ENCODE measurements around the gene UBE3D. TPM values are rescaled to one million over a fixed set of nuclear protein-coding genes. Genes with fewer than 3 reads are reported as not detected.
"Not testable (repeated sequence)": the region's sequence is repeated elsewhere in the genome, so short reads cannot be mapped to it uniquely, and the experiment has no call there.

Gene UBE3D
- total RNA-seq, 1 donor from 2014 or later, result 4.2 TPM

- no peak for DNase-seq (ENCODE audit: low spot score)
These were observed 87.2 kb downstream of the UBE3D start for GRCh38 chr6:82978362-82978945.

- no peak for DNase-seq (ENCODE audit: low spot score)
These were observed 89.5 kb downstream of the UBE3D start for GRCh38 chr6:82976179-82976578.

- no peak for DNase-seq (ENCODE audit: low spot score)
These were observed 93.7 kb downstream of the UBE3D start for GRCh38 chr6:82971877-82972460.

- no peak for DNase-seq (ENCODE audit: low spot score)
These were observed 94.8 kb downstream of the UBE3D start for GRCh38 chr6:82970839-82971238.

- no peak for DNase-seq (ENCODE audit: low spot score)
These were observed 96.9 kb downstream of the UBE3D start for GRCh38 chr6:82968708-82969107.

- DNase-seq (ENCODE audit: low spot score), result no peak
These were observed 102.3 kb downstream of the UBE3D start for GRCh38 chr6:82963191-82963925.

- DNase-seq (ENCODE audit: low spot score), result no peak
These were observed 106.2 kb downstream of the UBE3D start for GRCh38 chr6:82959385-82959941.

- no peak for DNase-seq (ENCODE audit: low spot score)
These were observed 107.1 kb downstream of the UBE3D start for GRCh38 chr6:82958551-82958950.

GRCh38 chr6:82957868-82958245 lies 107.8 kb downstream of the UBE3D start:
- no peak for DNase-seq (ENCODE audit: low spot score)

- no peak for DNase-seq (ENCODE audit: low spot score)
These were observed 108.3 kb downstream of the UBE3D start for GRCh38 chr6:82957171-82957867.

GRCh38 chr6:82955841-82956240 lies 109.8 kb downstream of the UBE3D start:
- no peak for DNase-seq (ENCODE audit: low spot score)

- DNase-seq (ENCODE audit: low spot score), result no peak
These were observed 110.6 kb downstream of the UBE3D start for GRCh38 chr6:82954937-82955577.

- DNase-seq (ENCODE audit: low spot score), result no peak
These were observed 111.3 kb downstream of the UBE3D start for GRCh38 chr6:82954356-82954755.

GRCh38 chr6:82953871-82954270 lies 111.8 kb downstream of the UBE3D start:
- no peak for DNase-seq (ENCODE audit: low spot score)

GRCh38 chr6:82951935-82952334 lies 113.7 kb downstream of the UBE3D start:
- no peak for DNase-seq (ENCODE audit: low spot score)

- DNase-seq (ENCODE audit: low spot score), result no peak
These were observed 114.3 kb downstream of the UBE3D start for GRCh38 chr6:82951389-82951788.

- not testable (repeated sequence) for DNase-seq (ENCODE audit: low spot score)
These were observed 134.7 kb downstream of the UBE3D start for GRCh38 chr6:82930915-82931314.

- no peak for DNase-seq (ENCODE audit: low spot score)
These were observed 140.7 kb downstream of the UBE3D start for GRCh38 chr6:82924799-82925535.

- DNase-seq (ENCODE audit: low spot score), result no peak
These were observed 144.4 kb downstream of the UBE3D start for GRCh38 chr6:82921258-82921657.

GRCh38 chr6:82917346-82918064 lies 148.1 kb downstream of the UBE3D start:
- DNase-seq (ENCODE audit: low spot score), result no peak
